T-helper 2 cell (primary cell): Measurements from ENCODE around the gene ATG9B.
"Not testable (repeated sequence)": the region's sequence is repeated elsewhere in the genome, so short reads cannot be mapped to it uniquely, and the experiment has no call there.

ENCODE experiments used
- DNase-seq, 5 experiments: peaks; one replicate each; pipeline versions ENCODE4 v3.0.0 to v3.0.0-alpha.2; 2012 to 2022

ATG9B gene

DNA sequence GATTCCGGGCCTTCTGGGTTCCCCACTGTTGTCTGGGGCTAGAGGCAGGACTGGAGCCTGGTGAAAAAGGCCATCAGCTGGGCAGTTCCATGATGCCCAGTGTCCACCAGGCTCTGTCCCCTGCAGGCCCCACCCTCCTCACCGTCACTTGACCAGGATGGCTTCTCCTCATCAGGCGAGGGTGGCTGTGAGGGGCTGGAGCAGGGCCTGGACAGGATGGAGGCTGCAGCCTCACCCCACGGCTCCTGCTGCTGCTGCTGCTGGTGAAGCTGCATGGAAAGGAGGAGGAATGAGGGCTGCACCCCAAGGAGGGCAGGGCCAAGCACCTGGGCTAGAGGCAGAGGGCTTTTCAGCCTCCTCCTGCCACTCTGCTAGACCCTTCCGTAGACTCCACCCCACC is 8.3 kb downstream of the ATG9B start:
- no peak for DNase-seq

- DNase-seq, result peak in 1 of 5 experiments; percentile 71
Measured at GRCh38 chr7:151014950-151015349, 9.3 kb downstream of the ATG9B start.

DNA sequence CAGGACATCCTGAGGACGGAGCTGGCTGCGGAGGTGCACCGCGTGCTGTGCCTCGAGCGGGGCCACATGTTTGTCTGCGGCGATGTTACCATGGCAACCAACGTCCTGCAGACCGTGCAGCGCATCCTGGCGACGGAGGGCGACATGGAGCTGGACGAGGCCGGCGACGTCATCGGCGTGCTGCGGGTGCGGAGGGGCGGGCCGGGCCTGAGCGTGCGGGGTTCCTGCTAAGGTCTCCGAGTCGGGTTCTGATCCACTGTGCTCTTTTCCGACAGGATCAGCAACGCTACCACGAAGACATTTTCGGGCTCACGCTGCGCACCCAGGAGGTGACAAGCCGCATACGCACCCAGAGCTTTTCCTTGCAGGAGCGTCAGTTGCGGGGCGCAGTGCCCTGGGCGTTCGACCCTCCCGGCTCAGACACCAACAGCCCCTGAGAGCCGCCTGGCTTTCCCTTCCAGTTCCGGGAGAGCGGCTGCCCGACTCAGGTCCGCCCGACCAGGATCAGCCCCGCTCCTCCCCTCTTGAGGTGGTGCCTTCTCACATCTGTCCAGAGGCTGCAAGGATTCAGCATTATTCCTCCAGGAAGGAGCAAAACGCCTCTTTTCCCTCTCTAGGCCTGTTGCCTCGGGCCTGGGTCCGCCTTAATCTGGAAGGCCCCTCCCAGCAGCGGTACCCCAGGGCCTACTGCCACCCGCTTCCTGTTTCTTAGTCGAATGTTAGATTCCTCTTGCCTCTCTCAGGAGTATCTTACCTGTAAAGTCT is 10.4 kb downstream of the ATG9B start:
- DNase-seq, result peak; percentile 75 to 98 (median 94)

DNA sequence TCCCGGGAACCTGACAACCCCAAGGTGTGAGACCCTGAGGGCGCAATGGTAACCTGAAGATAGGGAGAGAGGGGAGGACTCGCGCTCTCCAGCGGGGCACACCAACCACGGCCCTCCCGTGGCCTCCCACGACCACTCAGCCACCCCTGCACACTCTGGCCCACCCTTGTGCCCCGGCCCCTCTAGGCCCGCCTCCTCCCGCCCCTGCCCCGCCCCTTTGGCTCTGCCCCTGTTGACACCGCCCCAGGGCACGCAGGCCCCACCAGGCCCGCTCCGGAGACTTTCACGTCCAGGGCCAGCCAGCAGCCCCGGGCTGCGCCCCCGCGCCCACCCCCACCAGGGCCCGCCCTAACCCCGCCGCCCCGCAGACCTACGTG is 10.9 kb downstream of the ATG9B start:
- DNase-seq, result no peak

DNA sequence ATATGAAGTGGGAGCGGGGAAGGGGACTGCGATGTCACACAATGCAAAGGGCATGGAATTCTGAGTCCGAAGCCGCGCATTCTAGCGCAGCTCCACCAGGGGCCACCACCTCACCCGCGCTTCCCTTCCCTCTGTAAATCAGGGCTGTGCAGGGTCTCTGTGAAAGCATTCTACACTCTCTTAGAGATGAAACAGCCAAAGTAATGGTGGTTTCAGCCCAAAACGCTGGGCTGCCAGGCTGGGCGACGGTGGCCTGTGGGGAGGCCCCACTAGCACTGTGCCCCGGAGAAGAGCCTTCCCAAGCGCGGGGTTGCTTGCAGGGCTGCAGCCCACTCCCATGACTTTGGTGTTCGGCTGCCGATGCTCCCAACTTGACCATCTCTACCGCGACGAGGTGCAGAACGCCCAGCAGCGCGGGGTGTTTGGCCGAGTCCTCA is 11.4 kb downstream of the ATG9B start:
- DNase-seq, result no peak

- no peak for DNase-seq
Measured at GRCh38 chr7:151012031-151012692, 12.1 kb downstream of the ATG9B start.

GRCh38 chr7:151011616-151012015 is 12.7 kb downstream of the ATG9B start:
- not testable (repeated sequence) for DNase-seq

- no peak for DNase-seq
Measured at GRCh38 chr7:151011097-151011409, 13.2 kb downstream of the ATG9B start.

DNA sequence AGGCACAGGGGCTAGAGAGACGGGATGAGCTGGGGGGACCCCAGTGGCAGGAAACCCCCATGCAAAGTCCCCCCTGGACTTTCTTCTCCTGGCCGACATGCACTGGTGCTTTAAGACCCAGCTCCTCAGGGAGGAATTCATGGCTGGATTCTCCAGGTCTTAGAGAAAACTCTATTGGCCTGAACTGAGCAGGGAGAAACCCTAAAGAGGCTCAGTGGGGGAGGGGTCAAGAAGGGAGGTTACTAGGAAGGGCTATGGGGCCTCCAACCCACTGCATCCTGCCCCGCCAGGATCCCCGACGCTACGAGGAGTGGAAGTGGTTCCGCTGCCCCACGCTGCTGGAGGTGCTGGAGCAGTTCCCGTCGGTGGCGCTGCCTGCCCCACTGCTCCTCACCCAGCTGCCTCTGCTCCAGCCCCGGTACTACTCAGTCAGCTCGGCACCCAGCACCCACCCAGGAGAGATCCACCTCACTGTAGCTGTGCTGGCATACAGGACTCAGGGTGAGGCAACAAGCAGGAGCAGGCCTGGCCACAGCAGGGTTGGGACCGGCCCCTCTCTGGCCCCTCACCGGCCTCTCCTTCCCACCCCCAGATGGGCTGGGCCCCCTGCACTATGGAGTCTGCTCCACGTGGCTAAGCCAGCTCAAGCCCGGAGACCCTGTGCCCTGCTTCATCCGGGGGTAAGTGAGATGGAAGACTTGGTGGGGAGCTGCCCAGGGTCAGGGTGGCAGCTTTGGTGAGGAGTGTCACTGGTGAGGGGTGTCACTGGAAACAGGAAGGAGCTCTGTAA is 13.8 kb downstream of the ATG9B start:
- DNase-seq, result peak in 1 of 5 experiments; percentile 71

DNA sequence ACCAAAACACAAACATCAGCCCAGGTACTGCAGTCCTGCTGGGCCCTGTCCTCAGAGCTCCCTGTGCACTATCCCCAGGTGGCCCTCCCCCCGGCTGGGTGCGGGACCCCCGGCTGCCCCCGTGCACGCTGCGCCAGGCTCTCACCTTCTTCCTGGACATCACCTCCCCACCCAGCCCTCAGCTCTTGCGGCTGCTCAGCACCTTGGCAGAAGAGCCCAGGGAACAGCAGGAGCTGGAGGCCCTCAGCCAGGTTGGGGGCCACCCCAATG is 14.3 kb downstream of the ATG9B start:
- no peak for DNase-seq

- DNase-seq, result peak in 1 of 5 experiments; percentile 39
Measured at GRCh38 chr7:151009327-151010036, 14.8 kb downstream of the ATG9B start.

DNA sequence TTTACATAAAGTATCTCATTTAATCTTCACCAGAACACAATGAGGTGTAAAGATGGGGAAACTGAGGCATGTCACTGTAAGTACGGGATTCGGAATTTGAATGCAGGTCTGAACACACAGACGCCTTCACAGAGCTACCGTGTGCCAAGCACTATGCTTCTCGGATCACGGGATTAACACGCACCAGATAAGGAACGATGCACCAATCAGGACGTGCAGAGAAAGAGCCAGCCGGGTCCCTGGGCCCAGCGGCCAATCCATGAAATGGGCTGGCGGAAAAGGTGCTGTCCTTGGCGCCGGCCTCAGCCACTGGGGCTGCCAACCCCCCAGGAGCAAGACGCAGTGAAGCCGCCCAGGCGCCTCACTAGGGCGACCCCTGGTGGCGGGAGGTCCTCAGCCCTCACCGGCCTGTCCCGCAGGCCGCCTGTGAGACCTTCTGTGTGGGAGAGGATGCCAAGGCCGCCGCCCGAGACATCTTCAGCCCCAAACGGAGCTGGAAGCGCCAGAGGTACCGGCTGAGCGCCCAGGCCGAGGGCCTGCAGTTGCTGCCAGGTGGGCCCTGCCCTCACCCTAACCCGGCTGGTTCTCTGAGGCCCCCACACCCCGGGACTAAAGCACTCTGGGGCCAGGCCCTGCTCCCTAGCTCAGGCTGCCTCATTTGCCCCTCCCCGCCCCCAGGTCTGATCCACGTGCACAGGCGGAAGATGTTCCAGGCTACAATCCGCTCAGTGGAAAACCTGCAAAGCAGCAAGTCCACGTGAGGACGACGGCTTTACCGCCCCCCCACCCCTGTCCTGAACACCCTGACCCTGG is 15.6 kb downstream of the ATG9B start:
- peak; percentile 60 to 87 (median 73) for DNase-seq

DNA sequence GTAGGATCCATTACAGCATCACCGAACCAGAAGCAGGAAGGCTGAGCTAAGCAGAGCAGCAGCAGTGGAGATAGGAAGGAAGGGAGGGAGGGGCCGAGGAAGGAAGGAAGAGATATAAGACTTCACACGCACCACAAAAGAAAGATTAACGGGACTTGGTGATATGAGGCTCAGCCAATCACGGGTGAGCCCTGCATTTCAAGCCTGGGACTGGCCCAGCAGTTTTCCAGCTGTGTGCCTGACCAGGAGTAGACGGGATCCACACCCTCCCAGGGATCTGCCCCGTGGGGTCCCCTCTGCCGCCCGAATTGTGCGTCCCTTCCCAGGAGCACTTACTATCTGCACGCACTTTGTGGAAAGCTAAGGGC is 16.2 kb downstream of the ATG9B start:
- DNase-seq, result peak in 2 of 5 experiments; percentile 53 to 87

DNA sequence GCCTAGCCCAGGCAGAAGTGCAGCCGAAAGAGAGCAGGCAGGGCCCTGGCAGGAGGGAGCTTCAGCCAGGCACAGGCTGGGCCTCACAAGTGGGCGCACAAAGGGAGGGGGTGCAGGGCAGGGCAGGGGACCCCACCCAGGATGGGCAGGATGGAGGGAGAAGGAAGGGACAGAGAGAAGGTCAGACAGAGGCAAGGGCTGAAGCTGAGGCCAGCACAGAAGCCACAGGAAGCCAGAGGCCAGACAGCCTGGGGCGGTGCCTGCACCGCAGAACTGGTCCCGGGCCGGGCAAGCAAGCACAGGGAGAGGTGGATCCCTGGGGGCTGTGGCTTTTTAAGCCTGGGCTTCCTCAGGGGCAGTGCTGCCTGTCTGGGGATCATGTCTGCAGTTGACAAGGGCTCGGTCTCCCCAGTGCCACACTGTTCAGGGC is 16.8 kb downstream of the ATG9B start:
- DNase-seq, result no peak

- DNase-seq, result no peak
Measured at GRCh38 chr7:151006590-151007300, 17.5 kb downstream of the ATG9B start.

GRCh38 chr7:151005566-151005965 is 18.7 kb downstream of the ATG9B start:
- DNase-seq, result no peak

DNA sequence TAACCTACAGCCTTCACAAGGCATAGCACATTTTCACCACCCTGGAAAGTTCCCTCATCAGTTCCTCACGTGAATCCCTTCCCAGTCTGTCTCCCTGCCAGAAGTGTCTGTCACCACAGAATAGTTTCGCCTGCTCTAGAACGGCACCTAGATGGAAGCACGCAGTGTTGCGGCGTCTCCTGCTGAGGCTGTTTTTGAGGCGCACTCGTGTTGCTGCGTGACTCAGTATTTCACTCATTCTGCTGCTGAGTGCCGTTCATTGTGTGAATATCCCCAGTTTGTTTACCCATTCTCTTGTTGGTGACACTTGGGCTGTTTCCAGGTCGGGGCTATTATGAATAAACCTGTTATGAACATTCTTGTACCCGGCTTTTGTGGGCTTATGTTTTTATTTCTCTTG is 20.7 kb downstream of the ATG9B start:
- no peak for DNase-seq

- no peak for DNase-seq
Measured at GRCh38 chr7:151001546-151001945, 22.7 kb downstream of the ATG9B start.

DNA sequence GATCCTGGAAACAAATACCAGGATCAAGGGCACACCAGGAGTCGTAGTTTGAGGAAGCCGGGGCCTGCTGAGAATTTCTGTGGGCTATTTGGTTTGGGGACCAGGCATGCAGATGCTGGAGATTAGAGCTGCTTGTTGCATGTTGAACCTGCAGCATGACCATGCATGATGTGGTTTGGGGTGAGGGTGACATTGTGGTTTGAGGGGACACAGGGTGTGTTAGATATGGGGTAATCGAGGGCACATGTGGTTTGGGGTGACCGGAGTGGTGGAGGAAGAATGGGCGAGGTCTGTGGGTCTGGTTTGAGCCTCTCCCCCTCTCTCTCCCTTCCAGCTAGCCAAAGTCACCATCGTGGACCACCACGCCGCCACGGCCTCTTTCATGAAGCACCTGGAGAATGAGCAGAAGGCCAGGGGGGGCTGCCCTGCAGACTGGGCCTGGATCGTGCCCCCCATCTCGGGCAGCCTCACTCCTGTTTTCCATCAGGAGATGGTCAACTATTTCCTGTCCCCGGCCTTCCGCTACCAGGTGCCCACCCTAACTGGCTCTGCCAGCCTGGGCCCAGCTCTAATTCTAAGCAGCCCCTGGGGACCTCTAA is 23.3 kb downstream of the ATG9B start:
- DNase-seq, result no peak

GRCh38 chr7:150999497-151000230 is 24.6 kb downstream of the ATG9B start:
- DNase-seq, result peak in 2 of 5 experiments; percentile 32 to 69

DNA sequence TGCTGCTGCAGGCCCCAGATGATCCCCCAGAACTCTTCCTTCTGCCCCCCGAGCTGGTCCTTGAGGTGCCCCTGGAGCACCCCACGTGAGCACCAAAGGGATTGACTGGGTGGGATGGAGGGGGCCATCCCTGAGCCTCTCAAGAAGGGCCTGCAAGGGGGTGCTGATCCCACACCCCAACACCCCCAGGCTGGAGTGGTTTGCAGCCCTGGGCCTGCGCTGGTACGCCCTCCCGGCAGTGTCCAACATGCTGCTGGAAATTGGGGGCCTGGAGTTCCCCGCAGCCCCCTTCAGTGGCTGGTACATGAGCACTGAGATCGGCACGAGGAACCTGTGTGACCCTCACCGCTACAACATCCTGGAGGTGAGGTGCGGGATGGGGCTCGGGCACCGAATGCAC is 25.3 kb downstream of the ATG9B start:
- DNase-seq, result no peak
